T1000 (cell line): ENCODE measurements around the gene CHMP5.

Source experiments
- DNase-seq: peaks from one replicate; lab custom pipeline; 2025; ENCODE audit warnings: mixed read lengths; lab: John Stamatoyannopoulos, UW

CHMP5 gene

DNA sequence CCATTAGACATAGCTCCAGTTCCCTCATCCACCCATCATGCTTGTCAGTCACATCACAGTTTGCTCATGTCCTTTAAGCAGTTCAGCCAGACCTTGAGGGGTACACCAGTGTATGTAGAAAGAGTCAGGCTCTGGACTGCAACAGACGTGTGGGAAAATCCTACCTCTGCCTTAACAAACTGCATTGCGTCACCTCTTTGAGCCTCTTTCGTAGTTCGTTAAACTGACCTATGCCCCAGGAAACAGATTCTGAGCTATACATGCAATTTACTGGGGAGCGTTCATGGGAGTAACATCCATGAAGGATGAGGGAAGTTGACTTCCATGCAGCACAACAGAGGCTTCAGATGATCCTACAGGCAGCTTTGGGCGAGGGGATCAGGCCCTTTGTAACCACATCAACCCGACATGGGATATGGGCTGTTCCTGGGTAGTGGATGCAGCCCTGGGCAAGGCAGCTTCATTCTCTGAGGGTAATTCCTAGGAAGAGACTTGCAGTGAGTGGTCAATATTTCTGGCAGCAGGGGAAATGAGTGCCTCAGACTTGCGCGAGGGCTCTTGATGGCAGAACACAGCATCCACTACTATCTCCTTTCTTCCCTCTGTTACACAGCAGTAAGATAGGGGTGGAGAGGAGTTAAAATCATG is 20.6 kb upstream of the CHMP5 start:
- DNase-seq, result no peak

DNA sequence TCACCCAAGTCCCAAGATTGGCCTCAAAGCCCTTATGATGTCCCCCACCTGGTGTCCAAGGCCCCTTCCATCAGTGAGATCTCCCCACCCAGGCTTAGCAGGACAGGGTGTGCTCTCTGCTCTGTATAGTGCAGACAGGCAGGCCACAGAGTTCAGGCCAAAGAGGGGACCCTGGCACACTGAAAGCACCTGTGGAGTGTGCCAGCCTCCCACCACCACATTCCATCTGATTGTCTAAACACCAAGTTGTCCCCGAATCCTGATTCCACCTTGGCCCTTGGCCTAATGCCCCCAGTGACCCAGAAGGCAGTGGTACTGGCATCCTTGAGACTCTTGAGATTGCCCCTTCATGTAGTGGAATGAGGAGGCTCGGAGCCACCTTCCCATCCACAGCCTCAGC is 19.5 kb upstream of the CHMP5 start:
- DNase-seq, result no peak

DNA sequence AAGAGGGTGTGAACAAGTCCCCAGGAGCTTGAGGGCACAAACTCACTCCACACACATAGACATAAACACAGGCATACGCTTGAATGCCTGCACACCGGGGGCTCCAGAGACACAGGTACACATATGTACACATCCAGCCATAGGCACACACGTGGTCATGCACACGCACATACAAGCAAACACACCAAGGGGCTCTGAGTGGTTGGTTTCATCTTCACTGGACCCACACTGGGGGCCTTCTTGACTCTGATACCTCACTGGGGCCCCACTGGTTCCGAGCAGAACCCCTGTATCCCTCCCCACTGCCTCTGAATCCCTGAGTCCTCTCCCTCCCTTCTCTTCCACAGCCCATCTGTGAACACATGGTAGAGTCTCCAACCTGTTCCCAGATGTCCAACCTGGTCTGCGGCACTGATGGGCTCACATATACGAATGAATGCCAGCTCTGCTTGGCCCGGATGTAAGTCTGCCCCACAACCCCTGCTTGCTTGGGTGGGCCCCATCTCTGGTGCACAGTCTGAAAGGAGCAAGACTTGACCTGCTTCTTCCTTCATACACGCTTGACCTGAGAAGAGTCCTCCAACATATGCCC is 18.5 kb upstream of the CHMP5 start:
- no peak for DNase-seq

DNA sequence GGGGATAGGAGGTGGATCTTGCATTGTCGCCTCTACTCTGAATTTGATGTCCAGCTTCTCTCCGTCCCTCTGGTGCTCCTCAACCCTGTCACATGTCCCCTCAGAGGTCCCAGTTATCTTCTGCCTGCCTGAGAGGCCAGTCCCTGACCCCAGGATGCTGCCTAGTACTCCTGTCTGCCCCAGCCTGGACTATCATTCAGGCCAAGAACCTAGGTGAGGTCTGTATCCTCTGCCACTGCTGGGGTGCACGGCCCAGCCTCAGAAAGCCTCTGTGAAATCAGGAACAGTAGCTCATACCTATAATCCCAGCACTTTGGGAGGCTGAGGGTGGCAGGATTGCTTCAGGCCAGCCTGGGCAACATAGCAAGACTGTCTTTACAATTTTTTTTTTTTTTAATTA is 16.2 kb upstream of the CHMP5 start:
- DNase-seq, result no peak

GRCh38 chr9:33249087-33249658 is 15.7 kb upstream of the CHMP5 start:
- no peak for DNase-seq

DNA sequence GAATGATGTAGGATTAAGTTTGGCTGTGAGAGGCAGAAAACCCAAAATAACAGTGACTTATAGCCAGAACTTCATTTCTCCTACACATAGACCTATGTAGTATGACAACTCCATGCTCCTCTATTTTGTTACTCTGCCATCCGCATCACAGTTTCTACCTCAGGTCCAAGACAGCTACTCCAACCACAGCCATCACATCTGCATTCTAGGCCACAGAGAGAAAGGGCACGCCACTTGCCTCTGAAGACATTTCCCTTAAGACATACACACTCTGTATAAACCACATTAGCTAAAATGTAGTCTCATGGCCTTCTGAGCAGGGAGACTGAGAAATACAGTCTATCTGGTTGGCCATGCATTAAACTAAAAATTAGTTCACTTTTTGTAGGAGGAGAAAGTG is 14.9 kb upstream of the CHMP5 start:
- DNase-seq, result no peak

DNA sequence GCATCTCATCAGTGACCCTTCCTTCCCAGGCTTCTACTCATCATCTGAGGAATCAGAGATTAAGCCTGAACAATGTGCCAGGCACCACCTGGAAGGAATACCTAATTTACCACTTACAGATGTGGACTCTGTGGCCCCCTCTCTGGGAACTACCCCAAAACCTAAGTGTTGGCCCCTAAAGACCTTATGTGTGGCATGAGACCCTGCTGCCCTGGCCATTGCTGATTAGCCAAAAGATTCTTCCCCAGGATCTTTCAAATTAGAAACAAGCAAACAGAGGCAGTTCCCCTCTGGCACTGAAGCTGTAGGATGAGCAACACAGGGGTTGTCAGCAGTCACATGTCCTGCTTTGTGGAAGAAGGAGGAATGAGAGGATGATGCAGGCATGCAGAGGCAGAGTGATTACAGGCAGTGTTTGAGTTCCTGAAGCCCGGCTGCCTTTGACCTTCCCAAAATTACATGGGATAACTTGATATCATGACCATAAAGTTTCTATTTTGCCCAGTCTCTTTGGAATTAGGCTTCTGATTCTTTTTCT is 14.3 kb upstream of the CHMP5 start:
- no peak for DNase-seq

- DNase-seq, result no peak
These were observed 10.6 kb upstream of the CHMP5 start for GRCh38 chr9:33254211-33254610.

DNA sequence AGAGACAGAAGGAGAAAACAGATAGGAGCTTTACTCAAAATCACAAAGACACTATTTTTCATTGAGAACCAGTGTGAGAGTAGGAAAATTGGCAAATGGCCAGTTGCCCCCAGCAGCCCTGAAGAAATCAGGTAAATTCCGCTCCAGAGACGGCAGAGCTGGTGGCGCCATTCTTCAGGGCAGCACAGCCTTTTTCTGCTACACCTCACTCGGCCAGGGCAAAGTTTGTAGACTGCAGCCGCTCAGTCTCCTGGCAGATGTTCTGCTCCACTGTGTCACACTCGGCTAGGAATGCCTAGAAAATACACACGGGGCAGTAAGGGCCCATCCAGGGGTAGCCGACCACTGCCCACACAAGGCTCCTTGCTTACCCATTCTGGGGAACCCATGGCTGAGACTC is 9.8 kb upstream of the CHMP5 start:
- no peak for DNase-seq

- DNase-seq, result no peak
These were observed 9.4 kb upstream of the CHMP5 start for GRCh38 chr9:33255471-33255870.

DNA sequence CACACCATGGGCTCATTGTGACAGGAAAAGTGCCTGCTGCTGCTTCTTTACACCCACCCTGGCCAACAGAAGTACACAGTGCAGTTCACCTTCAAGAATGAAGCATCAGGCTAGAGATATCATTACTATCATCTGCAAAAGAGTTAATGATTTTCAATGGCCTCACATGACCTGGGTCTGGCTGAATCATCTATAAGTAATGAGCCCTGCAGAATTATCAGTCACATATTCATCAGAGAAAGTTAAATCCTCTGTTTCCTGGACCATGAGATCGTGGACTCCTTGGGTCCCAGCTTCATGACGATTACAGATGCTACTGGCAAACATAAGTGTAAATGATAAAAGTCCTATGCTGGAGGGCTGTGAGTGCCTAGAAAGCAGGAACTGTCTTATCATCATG is 8.6 kb upstream of the CHMP5 start:
- DNase-seq, result no peak

GRCh38 chr9:33257276-33257675 is 7.6 kb upstream of the CHMP5 start:
- DNase-seq, result no peak

DNA sequence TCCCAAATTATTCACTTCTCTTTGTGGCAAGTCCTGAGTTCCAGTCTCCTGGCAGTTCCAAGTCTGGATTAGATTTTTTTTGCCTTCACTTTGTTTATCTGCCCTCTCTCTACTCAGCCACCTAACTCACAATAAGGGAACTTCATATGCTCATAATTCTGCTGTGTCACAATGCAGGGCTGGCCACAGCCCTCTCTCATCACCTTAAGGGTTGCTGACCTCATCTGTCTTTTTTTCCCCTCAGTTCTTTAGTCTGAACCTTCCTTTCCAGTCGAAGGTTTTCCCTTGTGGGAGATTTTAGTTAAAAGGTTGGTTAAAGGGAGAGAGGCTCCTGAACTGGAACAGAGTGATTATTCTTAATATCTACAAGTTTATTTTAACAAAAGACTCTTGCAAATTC is 4.5 kb upstream of the CHMP5 start:
- no peak for DNase-seq

DNA sequence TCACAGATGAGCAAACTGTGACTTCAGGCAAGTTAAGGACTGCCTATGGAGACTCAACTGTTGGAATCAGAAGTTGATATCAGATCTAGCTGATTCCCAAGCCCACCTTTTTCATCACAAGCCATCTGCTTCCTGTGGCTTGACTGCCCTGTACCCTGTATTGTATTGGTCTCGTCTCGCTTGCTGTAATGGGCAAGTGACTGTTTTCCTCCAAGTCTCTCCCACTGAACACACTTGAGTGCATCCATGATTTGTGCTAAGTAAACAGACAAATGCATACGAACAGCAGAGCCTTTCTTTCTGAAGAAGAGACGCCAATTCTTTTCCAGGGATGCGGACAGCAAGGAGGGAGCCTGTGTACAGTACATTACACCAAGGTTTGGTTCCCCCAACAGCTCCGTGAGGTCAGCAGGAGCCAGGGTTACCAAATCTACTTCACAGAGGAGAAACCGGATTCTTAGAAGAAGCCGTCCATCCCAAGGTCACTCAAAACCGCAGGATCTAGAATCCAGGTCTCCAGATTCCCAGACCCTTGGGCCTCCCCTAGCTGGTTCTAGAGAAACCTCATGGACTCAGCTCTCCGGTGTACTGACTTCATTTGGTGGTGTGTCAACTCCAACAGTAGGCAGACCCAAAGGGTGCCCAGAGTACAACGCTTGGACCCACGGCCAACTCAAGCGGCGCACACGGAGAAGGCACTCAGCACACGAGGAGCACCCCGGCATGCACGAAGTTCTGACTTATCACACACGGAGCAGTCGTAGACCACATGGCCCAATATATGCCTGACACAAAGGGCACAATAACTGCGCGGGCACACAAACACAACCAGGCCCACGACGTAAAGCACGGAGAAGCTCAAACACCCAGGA is 1.5 kb upstream of the CHMP5 start:
- DNase-seq, result no peak

DNA sequence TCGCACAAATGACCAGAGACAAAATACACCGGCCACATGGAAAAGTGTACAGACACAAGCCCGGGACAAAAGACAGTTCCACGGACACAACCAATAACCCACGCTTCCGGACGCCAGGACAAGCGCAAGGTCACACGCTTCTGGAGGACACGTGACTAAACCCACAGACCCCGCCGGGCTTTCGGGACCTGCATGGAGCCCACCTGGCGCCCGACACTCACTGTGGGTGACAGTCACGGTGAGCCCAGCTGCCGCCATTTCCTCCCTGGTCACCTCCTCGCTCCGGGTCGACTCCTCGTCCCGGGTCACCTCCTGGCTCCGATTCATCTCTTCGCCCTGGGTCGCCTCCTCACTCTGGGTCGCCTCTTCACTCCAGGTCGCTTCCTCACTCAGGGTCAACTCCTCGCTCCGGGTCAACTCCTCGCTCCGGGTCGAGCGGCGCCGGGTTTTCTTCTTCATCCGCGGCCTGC is 811 bp upstream of the CHMP5 start:
- DNase-seq, result no peak

- no peak for DNase-seq
These were observed 489 bp downstream of the CHMP5 start for GRCh38 chr9:33265211-33265865.

DNA sequence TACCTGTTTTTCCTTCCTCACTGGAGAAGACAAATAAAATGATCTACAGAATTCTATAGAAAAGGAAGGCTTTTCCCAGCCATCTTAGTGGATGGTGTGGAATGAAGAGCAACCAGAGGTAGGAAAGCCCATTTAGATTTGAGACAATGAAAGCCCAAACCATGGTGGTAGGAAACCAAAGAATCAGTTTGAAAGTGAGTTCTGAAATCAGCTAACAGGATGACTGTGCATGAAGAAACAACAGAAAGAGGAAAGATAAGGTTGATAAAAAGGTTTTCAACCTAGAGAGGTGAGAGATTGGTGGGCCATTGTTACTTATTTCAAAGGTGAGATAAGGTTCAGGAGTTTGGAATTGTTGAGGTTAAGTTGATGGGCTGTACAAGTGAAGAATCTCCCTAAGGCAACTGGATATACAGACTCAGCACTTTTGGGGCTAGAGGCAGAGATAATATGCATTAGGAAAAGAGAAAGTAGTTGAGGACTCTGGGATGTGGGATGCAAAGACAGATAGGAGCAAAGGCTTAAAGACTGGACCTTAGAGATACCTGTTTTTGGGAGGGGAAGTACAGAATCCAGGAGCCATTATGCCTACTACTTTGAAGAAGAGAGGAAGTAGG is 2.4 kb downstream of the CHMP5 start:
- no peak for DNase-seq

GRCh38 chr9:33270146-33270545 is 5.3 kb downstream of the CHMP5 start:
- no peak for DNase-seq

DNA sequence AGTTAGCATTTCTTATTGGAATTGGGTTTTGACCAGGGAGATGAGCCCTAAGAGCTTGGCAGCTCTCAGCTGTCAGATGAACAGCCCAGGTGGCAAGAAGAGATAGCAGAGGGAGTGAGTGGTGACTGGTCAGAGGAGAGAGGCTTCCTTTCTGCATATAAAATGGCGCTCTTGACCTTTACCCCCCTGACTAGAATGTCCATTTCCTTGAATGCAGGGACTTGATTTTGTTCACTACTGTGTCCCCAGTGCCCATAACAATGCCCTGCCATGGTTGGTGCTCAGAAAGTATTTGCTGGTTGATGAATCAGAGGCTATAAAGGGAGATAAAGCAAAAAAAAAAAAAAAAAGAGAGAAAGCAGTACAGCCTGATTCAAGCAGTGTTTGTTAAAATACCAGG is 7.2 kb downstream of the CHMP5 start:
- no peak for DNase-seq

- no peak for DNase-seq
These were observed 8.6 kb downstream of the CHMP5 start for GRCh38 chr9:33273266-33273971.

DNA sequence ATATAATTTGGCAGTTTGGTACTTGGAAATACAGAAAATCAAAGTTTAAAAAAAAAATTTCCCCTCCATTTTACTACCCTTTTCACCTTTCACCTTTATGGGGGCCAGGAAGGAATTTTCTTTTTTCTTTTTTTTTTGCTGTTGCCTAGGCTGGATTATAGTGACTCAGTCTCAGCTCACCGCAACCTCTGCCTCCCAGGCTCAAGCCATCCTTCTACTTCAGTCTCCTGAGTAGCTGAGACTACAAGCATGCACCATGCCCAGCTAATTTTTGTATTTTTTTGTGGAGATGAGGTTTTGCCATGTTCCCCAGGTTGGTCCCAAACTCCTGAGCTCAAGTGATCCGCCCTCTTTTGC is 9.1 kb downstream of the CHMP5 start:
- no peak for DNase-seq
